K562 (cell line): ENCODE data around the gene CNOT6. TPM values are rescaled to one million over a fixed set of nuclear protein-coding genes. Genes with fewer than 3 reads are reported as not detected.

Source experiments
- ATAC-seq: fragments of 200-7000 bp; cut with Tn5 transposase; 3 replicates; pipeline ENCODE4 v1.9.1; 2020; ENCODE audit warnings: moderate library complexity
- BruUV-seq: library from RNA; stranded (reverse); fragments of 400-500 nt; replicated peaks from 2 replicates; lab custom pipeline; 2021; lab: Mats Ljungman, UMichigan
- CTCF ChIA-PET: fragments of 300-600 bp; formaldehyde crosslinking; extraction: SDS; loops from one replicate; lab custom pipeline; 2021; ENCODE audit warnings: low intra/inter-chr PET ratio; lab: Yijun Ruan, JAX
- POLR2A ChIA-PET: fragments of 300-600, 350-650 bp; sonication (Branson Sonifier 250); formaldehyde crosslinking; extraction: SDS; loops from one replicate; lab custom pipeline; 2021; ENCODE audit warnings: antibody characterized with exemption, inconsistent platforms; lab: Yijun Ruan, JAX
- DNase-seq, 4 experiments: peaks; one replicate each; pipeline versions ENCODE4 v3.0.0 to v3.0.0-alpha.2; 2011 to 2018; ENCODE audit warnings: low spot score in 3 of 4, mixed read lengths in 3 of 4; ENCODE audit errors: extremely low read depth in 1 of 4
- FAIRE-seq: peaks from 2 replicates; lab custom pipeline; 2011; peaks lifted over from hg19 to GRCh38; lab: Jason Lieb, UNC
- H2AFZ ChIP-seq: 2 replicates; pipeline ENCODE4 v1.6.0; 2011; ENCODE audit warnings: low read depth, low read length, control low read depth, inconsistent platforms
- H3K27ac ChIP-seq: fragments of 200-600 bp; 3 replicates; pipeline ENCODE4 v1.8.0; 2011; ENCODE audit warnings: low read depth, mild to moderate bottlenecking, control low read depth, inconsistent platforms, low read length, moderate library complexity, mixed read lengths; ENCODE audit errors: extremely low read depth
- H3K27me3 ChIP-seq, 2 experiments: fragments of 300-600 bp in 1 of 2; 2 replicates in 1 of 2; 3 replicates in 1 of 2; pipeline versions ENCODE4 v1.6.0 to v1.8.0; 2011; ENCODE audit warnings: inconsistent platforms in 2 of 2, low read length in 2 of 2, mild to moderate bottlenecking in 1 of 2, mixed read lengths in 1 of 2, moderate library complexity in 1 of 2; ENCODE audit not compliant: control insufficient read depth in 2 of 2, insufficient read depth in 2 of 2
- H3K36me3 ChIP-seq: fragments of 300-600 bp; 3 replicates; pipeline ENCODE4 v1.8.0; 2011; ENCODE audit warnings: mild to moderate bottlenecking, low read length, inconsistent platforms; ENCODE audit not compliant: control insufficient read depth, insufficient read depth
- H3K4me1 ChIP-seq, 2 experiments: fragments of 200-600 bp in 1 of 2; replicated peaks in 1 of 2; 2 replicates in 1 of 2; 3 replicates in 1 of 2; pipeline versions ENCODE4 v1.5.1 to v1.8.0; 2011; ENCODE audit warnings: inconsistent platforms in 2 of 2, low read length in 2 of 2, mild to moderate bottlenecking in 1 of 2, mixed read lengths in 1 of 2, moderate library complexity in 1 of 2; ENCODE audit not compliant: control insufficient read depth in 2 of 2, insufficient read depth in 2 of 2
- H3K4me2 ChIP-seq: 2 replicates; pipeline ENCODE4 v1.6.1; 2011; ENCODE audit warnings: low read length, control low read depth, inconsistent platforms, mixed read lengths; ENCODE audit not compliant: insufficient read depth
- H3K4me3 ChIP-seq: fragments of 200-600 bp; sonication (generic), shearing (Covaris generic); 2 replicates; pipeline ENCODE4 v1.5.1; 2016; ENCODE audit warnings: control low read depth, inconsistent platforms
- H3K79me2 ChIP-seq: fragments of 200-600 bp; 3 replicates; pipeline ENCODE4 v1.8.0; 2011; ENCODE audit warnings: low read length, inconsistent platforms; ENCODE audit not compliant: control insufficient read depth, insufficient read depth
- H3K9ac ChIP-seq, 2 experiments: 2 replicates each; pipeline versions ENCODE4 v1.6.0 to v1.6.1; 2011; ENCODE audit warnings: low read depth in 2 of 2, low read length in 2 of 2, control low read depth in 1 of 2, inconsistent platforms in 1 of 2, mild to moderate bottlenecking in 1 of 2, mixed read lengths in 1 of 2; ENCODE audit not compliant: insufficient read depth in 1 of 2
- H3K9me1 ChIP-seq: one replicate; pipeline ENCODE4 v1.6.0; 2011; ENCODE audit warnings: inconsistent platforms, mild to moderate bottlenecking, low read length, moderate library complexity; ENCODE audit not compliant: control insufficient read depth, insufficient read depth
- H3K9me3 ChIP-seq: replicated peaks from 2 replicates; pipeline ENCODE4 v1.5.1; 2011; ENCODE audit warnings: low read depth, low read length, inconsistent platforms; ENCODE audit not compliant: control insufficient read depth, insufficient read depth
- H4K20me1 ChIP-seq: replicated peaks from 2 replicates; pipeline ENCODE4 v1.6.1; 2011; ENCODE audit warnings: low read length, inconsistent platforms, mixed read lengths; ENCODE audit not compliant: control insufficient read depth, insufficient read depth
- DIDO1 ChIP-seq: fragments of 450-650 bp; IDR thresholded peaks from 2 replicates; pipeline ENCODE4 v1.6.1; 2016; ENCODE audit warnings: low read depth, missing biosample characterization, missing genetic modification characterization
- FOXA3 ChIP-seq, 2 experiments: fragments of 450-650 bp in 1 of 2; sonication (generic) in 1 of 2; formaldehyde crosslinking; IDR thresholded peaks in 1 of 2; conservative IDR thresholded peaks in 1 of 2; 2 replicates each; pipeline versions ENCODE4 v1.4.0 to v1.8.0; 2020 to 2022; ENCODE audit warnings: mild to moderate bottlenecking in 2 of 2, missing genetic modification reagents in 1 of 2
- GATAD2A ChIP-seq: fragments of 450-650 bp; IDR thresholded peaks from 2 replicates; pipeline ENCODE4 v1.6.1; 2017
- MBD2 ChIP-seq: sonication (generic); IDR thresholded peaks from 2 replicates; pipeline ENCODE4 v1.6.1; 2016; ENCODE audit warnings: low read depth, borderline replicate concordance
- RBFOX2 ChIP-seq: fragments of 200-400 bp; formaldehyde crosslinking; IDR thresholded peaks from 2 replicates; pipeline ENCODE4 v1.6.1; 2017; ENCODE audit warnings: low read depth, mild to moderate bottlenecking, low read length, moderate library complexity
- RBM34 ChIP-seq: fragments of 200-400 bp; formaldehyde crosslinking; IDR thresholded peaks from 2 replicates; pipeline ENCODE4 v1.6.1; 2018; ENCODE audit warnings: low read length, borderline replicate concordance; ENCODE audit not compliant: insufficient read depth
- SAFB ChIP-seq: fragments of 200-400 bp; formaldehyde crosslinking; IDR thresholded peaks from 2 replicates; pipeline ENCODE4 v1.6.1; 2017; ENCODE audit warnings: low read depth, low read length, borderline replicate concordance
- SMARCE1 ChIP-seq: fragments of 450-650 bp; IDR thresholded peaks from 2 replicates; pipeline ENCODE4 v1.7.1; 2016; ENCODE audit warnings: mild to moderate bottlenecking
- SOX6 ChIP-seq: fragments of 450-650 bp; IDR thresholded peaks from 2 replicates; pipeline ENCODE4 v1.6.1; 2014; ENCODE audit warnings: mild to moderate bottlenecking
- ZC3H8 ChIP-seq: fragments of 450-650 bp; IDR thresholded peaks from 2 replicates; pipeline ENCODE4 v1.6.1; 2017
- ZNF280A ChIP-seq: fragments of 450-650 bp; IDR thresholded peaks from 2 replicates; pipeline ENCODE4 v1.6.1; 2018; ENCODE audit warnings: mild to moderate bottlenecking, low read depth; ENCODE audit not compliant: partially characterized antibody
- WGBS: fragments of 100-300 bp; shearing (Covaris generic); methylation state at CpG from one replicate; pipeline ENCODE4 v1.1.6; 2016; ENCODE audit warnings: low coverage, mixed read lengths; ENCODE audit not compliant: insufficient coverage; ENCODE audit errors: missing lambda C conversion rate; 5-methylcytosine and 5-hydroxymethylcytosine counted together
- in situ Hi-C: fragments of 300-500 bp; cut with MboI; formaldehyde crosslinking; loops from 4 replicates; pipeline ENCODE4 v1.15.0; 2018; ENCODE audit warnings: inconsistent platforms, mixed read lengths
- intact Hi-C: fragments of 100-400 bp; cut with micrococcal nuclease; formaldehyde crosslinking; loops from 2 replicates; pipeline ENCODE4 v1.14.2; 2022
- polyA plus RNA-seq, 8 experiments: library from polyadenylated mRNA; depleted of rRNA in 4 of 8; stranded (reverse) in 5 of 8; unstranded in 3 of 8; fragments of >200 nt; fragmentation: Nextera tagmentation in 2 of 8; fragmentation: Illumina TruSeq in 1 of 8; extraction: Ambion mirVana in 2 of 8; extraction: Trizol in 1 of 8; gene quantifications; 2 replicates each; pipeline versions ENCODE4 v1.2.1 to v1.2.3, GENCODE V29; 2011 to 2014; ENCODE audit warnings: inconsistent platforms in 1 of 8, missing spikeins in 1 of 8
- total RNA-seq, 7 experiments: library from RNA; depleted of rRNA in 6 of 7; stranded (reverse); fragments of >200 nt in 6 of 7; fragmentation: Illumina TruSeq in 2 of 7; extraction: Trizol in 2 of 7; gene quantifications; 2 replicates each; pipeline versions ENCODE4 v1.2.1 to v1.2.3, GENCODE V29; 2011 to 2021; ENCODE audit warnings: low replicate concordance in 1 of 7
- TF ChIP-seq, protein P1 (sequence below): sonication (generic); formaldehyde crosslinking; IDR thresholded peaks from 2 replicates; pipeline ENCODE4 v1.8.1; 2023; ENCODE audit warnings: missing genetic modification reagents, mild to moderate bottlenecking, borderline replicate concordance
- TF ChIP-seq, protein P2 (sequence below): sonication (generic); formaldehyde crosslinking; IDR thresholded peaks from 2 replicates; pipeline ENCODE4 v1.8.0; 2022; ENCODE audit warnings: mild to moderate bottlenecking, missing genetic modification reagents

CNOT6 gene
- total and polyA plus RNA-seq, 9 of the 15 experiments (the other 6 are each of a cell fraction or from before 2014, with no cell fraction given), result 4.9 to 32.4 (median 14.0) TPM

GRCh38 chr5:180620014-180620413 is 125.8 kb downstream of the CNOT6 start:
- WGBS, result 4% methylated on average over 11 of the region's 14 CpGs
- CTCF ChIA-PET, result no interaction called here
- Histone ChIP-seq H3K27me3 (peaks cover 6 to 41% of the 10 kb centered on the region in 2 experiments), H3K79me2 (no peaks in the 10 kb centered on the region), H3K9me1 (no peaks in the 10 kb centered on the region), H3K36me3 (no peaks in the 10 kb centered on the region), H4K20me1 (no peaks in the 10 kb centered on the region), H3K4me2 (no peak overlapping the region), H3K9me3 (no peaks in the 10 kb centered on the region), H3K4me1 (peaks cover 0 to 37% of the 10 kb centered on the region in 2 experiments; a peak in 2 of 5 replicates), H3K9ac (no peak overlapping the region), H2AFZ (no peak overlapping the region), H3K27ac (no peak overlapping the region), H3K4me3 (no peak overlapping the region)
- ATAC-seq (no peak), FAIRE-seq (no peak), DNase-seq (no peak)
- no TSS peak for BruUV-seq
- POLR2A ChIA-PET, result no interaction called here
- in situ Hi-C loops (no loop called here), intact Hi-C loops (no loop called here)
- TF ChIP-seq ZNF280A, result no peak
- TF ChIP-seq SMARCE1, result no peak
- TF ChIP-seq, protein P1, sequence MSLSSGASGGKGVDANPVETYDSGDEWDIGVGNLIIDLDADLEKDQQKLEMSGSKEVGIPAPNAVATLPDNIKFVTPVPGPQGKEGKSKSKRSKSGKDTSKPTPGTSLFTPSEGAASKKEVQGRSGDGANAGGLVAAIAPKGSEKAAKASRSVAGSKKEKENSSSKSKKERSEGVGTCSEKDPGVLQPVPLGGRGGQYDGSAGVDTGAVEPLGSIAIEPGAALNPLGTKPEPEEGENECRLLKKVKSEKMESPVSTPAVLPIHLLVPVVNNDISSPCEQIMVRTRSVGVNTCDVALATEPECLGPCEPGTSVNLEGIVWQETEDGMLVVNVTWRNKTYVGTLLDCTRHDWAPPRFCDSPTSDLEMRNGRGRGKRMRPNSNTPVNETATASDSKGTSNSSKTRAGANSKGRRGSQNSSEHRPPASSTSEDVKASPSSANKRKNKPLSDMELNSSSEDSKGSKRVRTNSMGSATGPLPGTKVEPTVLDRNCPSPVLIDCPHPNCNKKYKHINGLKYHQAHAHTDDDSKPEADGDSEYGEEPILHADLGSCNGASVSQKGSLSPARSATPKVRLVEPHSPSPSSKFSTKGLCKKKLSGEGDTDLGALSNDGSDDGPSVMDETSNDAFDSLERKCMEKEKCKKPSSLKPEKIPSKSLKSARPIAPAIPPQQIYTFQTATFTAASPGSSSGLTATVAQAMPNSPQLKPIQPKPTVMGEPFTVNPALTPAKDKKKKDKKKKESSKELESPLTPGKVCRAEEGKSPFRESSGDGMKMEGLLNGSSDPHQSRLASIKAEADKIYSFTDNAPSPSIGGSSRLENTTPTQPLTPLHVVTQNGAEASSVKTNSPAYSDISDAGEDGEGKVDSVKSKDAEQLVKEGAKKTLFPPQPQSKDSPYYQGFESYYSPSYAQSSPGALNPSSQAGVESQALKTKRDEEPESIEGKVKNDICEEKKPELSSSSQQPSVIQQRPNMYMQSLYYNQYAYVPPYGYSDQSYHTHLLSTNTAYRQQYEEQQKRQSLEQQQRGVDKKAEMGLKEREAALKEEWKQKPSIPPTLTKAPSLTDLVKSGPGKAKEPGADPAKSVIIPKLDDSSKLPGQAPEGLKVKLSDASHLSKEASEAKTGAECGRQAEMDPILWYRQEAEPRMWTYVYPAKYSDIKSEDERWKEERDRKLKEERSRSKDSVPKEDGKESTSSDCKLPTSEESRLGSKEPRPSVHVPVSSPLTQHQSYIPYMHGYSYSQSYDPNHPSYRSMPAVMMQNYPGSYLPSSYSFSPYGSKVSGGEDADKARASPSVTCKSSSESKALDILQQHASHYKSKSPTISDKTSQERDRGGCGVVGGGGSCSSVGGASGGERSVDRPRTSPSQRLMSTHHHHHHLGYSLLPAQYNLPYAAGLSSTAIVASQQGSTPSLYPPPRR (CRISPR knock-in tag), result no peak
- no peak for TF ChIP-seq SOX6
- no peak for TF ChIP-seq GATAD2A
- TF ChIP-seq, protein P2, sequence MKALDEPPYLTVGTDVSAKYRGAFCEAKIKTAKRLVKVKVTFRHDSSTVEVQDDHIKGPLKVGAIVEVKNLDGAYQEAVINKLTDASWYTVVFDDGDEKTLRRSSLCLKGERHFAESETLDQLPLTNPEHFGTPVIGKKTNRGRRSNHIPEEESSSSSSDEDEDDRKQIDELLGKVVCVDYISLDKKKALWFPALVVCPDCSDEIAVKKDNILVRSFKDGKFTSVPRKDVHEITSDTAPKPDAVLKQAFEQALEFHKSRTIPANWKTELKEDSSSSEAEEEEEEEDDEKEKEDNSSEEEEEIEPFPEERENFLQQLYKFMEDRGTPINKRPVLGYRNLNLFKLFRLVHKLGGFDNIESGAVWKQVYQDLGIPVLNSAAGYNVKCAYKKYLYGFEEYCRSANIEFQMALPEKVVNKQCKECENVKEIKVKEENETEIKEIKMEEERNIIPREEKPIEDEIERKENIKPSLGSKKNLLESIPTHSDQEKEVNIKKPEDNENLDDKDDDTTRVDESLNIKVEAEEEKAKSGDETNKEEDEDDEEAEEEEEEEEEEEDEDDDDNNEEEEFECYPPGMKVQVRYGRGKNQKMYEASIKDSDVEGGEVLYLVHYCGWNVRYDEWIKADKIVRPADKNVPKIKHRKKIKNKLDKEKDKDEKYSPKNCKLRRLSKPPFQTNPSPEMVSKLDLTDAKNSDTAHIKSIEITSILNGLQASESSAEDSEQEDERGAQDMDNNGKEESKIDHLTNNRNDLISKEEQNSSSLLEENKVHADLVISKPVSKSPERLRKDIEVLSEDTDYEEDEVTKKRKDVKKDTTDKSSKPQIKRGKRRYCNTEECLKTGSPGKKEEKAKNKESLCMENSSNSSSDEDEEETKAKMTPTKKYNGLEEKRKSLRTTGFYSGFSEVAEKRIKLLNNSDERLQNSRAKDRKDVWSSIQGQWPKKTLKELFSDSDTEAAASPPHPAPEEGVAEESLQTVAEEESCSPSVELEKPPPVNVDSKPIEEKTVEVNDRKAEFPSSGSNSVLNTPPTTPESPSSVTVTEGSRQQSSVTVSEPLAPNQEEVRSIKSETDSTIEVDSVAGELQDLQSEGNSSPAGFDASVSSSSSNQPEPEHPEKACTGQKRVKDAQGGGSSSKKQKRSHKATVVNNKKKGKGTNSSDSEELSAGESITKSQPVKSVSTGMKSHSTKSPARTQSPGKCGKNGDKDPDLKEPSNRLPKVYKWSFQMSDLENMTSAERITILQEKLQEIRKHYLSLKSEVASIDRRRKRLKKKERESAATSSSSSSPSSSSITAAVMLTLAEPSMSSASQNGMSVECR, result no peak
- TF ChIP-seq ZC3H8, result no peak
- TF ChIP-seq DIDO1 (tag), result no peak
- TF ChIP-seq RBM34, result no peak
- TF ChIP-seq MBD2, result no peak
- no peak for TF ChIP-seq RBFOX2
- TF ChIP-seq FOXA3 (CRISPR knock-in tag; conservative IDR thresholded peaks at IDR 0.05 in 1 of 2, IDR thresholded peaks at IDR 0.05 in 1 of 2), result no peak
- TF ChIP-seq SAFB, result no peak
